Measurements from ENCODE around the gene FOXO3. TPM values are rescaled to one million over a fixed set of nuclear protein-coding genes. Genes with fewer than 3 reads are reported as not detected.

Gene FOXO3
- polyA plus RNA-seq, 1 of the 3 experiments (the other 2 are of a cell fraction), result 8.1 TPM

DNA sequence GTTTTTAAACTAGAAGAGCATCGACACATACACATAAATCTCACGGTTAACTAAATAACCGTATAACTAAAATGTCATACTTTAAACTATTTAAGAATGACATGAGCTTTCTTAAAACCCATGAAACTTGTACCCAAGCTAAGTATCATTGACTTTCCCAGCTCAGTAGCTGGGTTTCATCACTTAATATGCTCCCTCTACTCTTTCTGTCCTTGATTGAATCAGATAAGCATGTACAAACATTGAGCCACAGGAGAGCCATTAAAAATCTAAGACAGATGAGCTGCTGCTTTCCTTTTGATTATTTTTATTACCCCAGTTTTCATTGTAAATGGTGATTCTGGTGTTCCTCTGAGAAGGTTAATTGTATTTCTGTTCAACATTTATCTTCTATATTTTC lies 115.8 kb downstream of the FOXO3 start:
- POLR2A ChIA-PET, result interaction anchor here (0.6 to 1.1 kb wide), 2 partner anchors 116 to 1686 kb away, joined by 3 to 5 read pairs; partner anchors contain the start of gene FOXO3

DNA sequence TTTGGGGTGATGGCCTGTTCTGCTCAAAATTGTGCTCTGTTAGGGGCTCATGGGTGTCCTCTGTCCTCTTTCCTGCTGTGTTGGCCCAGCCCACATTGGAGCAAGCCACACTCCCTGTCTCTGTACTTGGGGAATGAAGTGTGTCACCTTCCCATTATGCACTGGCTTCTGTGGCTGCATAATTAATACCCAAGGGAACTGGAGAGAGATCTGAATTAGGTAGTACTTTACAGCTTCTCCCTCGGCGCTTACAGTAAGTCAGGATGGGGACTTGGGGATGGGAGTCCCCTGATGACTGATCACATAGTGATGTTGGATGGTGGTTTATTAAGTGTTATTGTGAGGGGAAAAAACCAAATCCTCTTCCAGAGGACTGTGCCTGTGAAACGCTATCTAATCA lies 116.6 kb downstream of the FOXO3 start:
- ChIA-PET CTCF (interaction anchor here (1.2 to 2.2 kb wide), 2 partner anchors 10 to 216 kb away, joined by 4 to 5 read pairs; no protein-coding TSS in a partner anchor), POLR2A (no interaction called here)
- no peak overlapping the region for H2AFZ ChIP-seq (ENCODE audit: low read depth)
- no peak overlapping the region for H3K4me3 ChIP-seq (ENCODE audit: low read depth in 2 of 2, low read length in 1 of 2)
- peaks cover 7% of the 10 kb centered on the region in 2 experiments for H3K36me3 ChIP-seq (replicated peaks in 1 of 2; ENCODE audit: control insufficient read depth in 1 of 2, insufficient read depth in 2 of 2, low read length in 1 of 2)
- H3K79me2 ChIP-seq (ENCODE audit: insufficient read depth), result peaks cover 36% of the 10 kb centered on the region
- 91% methylated on average over 3 of the region's 3 CpGs for WGBS (ENCODE audit: low lambda C conversion rate)
- peaks cover 63% of the 10 kb centered on the region for H4K20me1 ChIP-seq (ENCODE audit: insufficient read depth)
- no peak overlapping the region for H3K9ac ChIP-seq
- H3F3A ChIP-seq (replicated peaks; ENCODE audit: insufficient read depth), result peaks cover 5% of the 10 kb centered on the region
- H3K4me1 ChIP-seq (ENCODE audit: control insufficient read depth in 1 of 2, insufficient read depth in 2 of 2, low read depth in 1 of 2, low read length in 1 of 2), result peaks cover 40 to 43% of the 10 kb centered on the region in 2 experiments
- H3K9me3 ChIP-seq, result no peaks in the 10 kb centered on the region
- 0 out of 2 replicates have a peak overlapping the region, but pooled peaks have one; percentile 25 for H3K4me2 ChIP-seq
- peak overlapping the region; percentile 23 to 87; a peak in 3 of 4 replicates for H3K27ac ChIP-seq (ENCODE audit: low read depth in 2 of 2, low read length in 1 of 2)
- no peaks in the 10 kb centered on the region for H3K27me3 ChIP-seq (ENCODE audit: insufficient read depth)
- TF ChIP-seq RFX5 (IDR thresholded peaks at IDR 0.05; ENCODE audit: low read length), result no peak
- no peak for TF ChIP-seq ELF1 (IDR thresholded peaks at IDR 0.05)
- TF ChIP-seq RCOR1 (IDR thresholded peaks at IDR 0.05; ENCODE audit: low read length), result no peak
- no peaks in the 10 kb centered on the region for H3K9me2 ChIP-seq
- DNase-seq, result no peak

More for the DNA sequence above, 115.8 kb downstream of the FOXO3 start:
- 52% methylated on average over 3 of the region's 3 CpGs for WGBS (ENCODE audit: low lambda C conversion rate)
- DNase-seq, result peak; percentile 69
- Histone ChIP-seq H3K4me1 (ENCODE audit: control insufficient read depth in 1 of 2, insufficient read depth in 2 of 2, low read depth in 1 of 2, low read length in 1 of 2) (peaks cover 36 to 41% of the 10 kb centered on the region in 2 experiments; a peak in 3 of 4 replicates), H3K4me3 (ENCODE audit: low read depth in 2 of 2, low read length in 1 of 2) (no peak overlapping the region), H3F3A (replicated peaks; ENCODE audit: insufficient read depth) (peaks cover 5% of the 10 kb centered on the region), H3K27me3 (ENCODE audit: insufficient read depth) (no peaks in the 10 kb centered on the region), H3K36me3 (replicated peaks in 1 of 2; ENCODE audit: control insufficient read depth in 1 of 2, insufficient read depth in 2 of 2, low read length in 1 of 2) (peaks cover 4 to 7% of the 10 kb centered on the region in 2 experiments), H3K9ac (no peak overlapping the region), H3K9me2 (no peaks in the 10 kb centered on the region), H4K20me1 (ENCODE audit: insufficient read depth) (peaks cover 65% of the 10 kb centered on the region), H3K9me3 (no peaks in the 10 kb centered on the region), H3K4me2 (peak overlapping the region; percentile 25; the same call in 1 of the 2 replicates), H3K79me2 (ENCODE audit: insufficient read depth) (peaks cover 41% of the 10 kb centered on the region), H3K27ac (ENCODE audit: low read depth in 2 of 2, low read length in 1 of 2) (peak overlapping the region; percentile 23 to 87; a peak in 3 of 4 replicates), H2AFZ (ENCODE audit: low read depth) (no peak overlapping the region)
- peak in 1 of 2 experiments; percentile 83; a peak in 2 of 4 replicates for TF ChIP-seq EP300 (IDR thresholded peaks at IDR 0.05; ENCODE audit: borderline replicate concordance in 1 of 2, low read depth in 1 of 2, low read length in 1 of 2)
- TF ChIP-seq MXI1 (IDR thresholded peaks at IDR 0.05; ENCODE audit: low read depth, low read length), result no peak
- peak; percentile 51; the same call in 1 of the 2 replicates for TF ChIP-seq RCOR1 (IDR thresholded peaks at IDR 0.05; ENCODE audit: low read length)
- TF ChIP-seq TCF12 (IDR thresholded peaks at IDR 0.05), result peak; percentile 23; the same call in 1 of the 2 replicates
- peak; percentile 82 for TF ChIP-seq GATA2 (CRISPR knock-in tag; IDR thresholded peaks at IDR 0.05)
- TF ChIP-seq CHD2 (IDR thresholded peaks at IDR 0.05; ENCODE audit: low read length, partially characterized antibody), result peak; percentile 24
- CTCF ChIA-PET, result interaction anchor here (1.1 to 2.2 kb wide), 3 partner anchors 8 to 217 kb away, joined by 4 to 5 read pairs (median 5); no protein-coding TSS in a partner anchor

DNA sequence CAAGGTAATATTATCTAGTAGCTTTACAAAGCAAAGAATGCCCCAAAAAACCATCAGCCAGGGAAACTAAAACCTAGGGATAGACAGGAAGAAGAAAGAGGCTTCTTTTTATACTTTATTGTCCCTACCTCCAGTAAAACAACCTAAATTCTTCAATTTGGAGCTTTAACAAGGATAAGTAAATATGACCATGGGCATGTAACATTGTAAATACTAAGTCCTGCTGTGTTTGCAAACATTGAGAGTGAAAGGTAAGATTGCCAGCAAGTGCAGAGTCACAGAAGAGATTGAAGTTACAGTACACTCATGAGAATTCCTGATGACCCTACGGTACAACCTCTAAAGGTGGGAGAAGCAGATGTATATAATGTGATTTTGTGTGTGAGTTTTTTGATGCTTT lies 117.2 kb downstream of the FOXO3 start:
- H3K4me3 ChIP-seq (ENCODE audit: low read depth in 2 of 2, low read length in 1 of 2), result no peak overlapping the region
- H3F3A ChIP-seq (replicated peaks; ENCODE audit: insufficient read depth), result peaks cover 5% of the 10 kb centered on the region
- WGBS (ENCODE audit: low lambda C conversion rate), result 92% methylated on average over 1 of the region's 1 CpG
- no peak overlapping the region for H3K9ac ChIP-seq
- CTCF ChIA-PET, result no interaction called here
- POLR2A ChIA-PET, result no interaction called here
- H3K27ac ChIP-seq (ENCODE audit: low read depth in 2 of 2, low read length in 1 of 2), result peak overlapping the region in 1 of 2 experiments; percentile 87; a peak in 2 of 4 replicates
- H2AFZ ChIP-seq (ENCODE audit: low read depth), result no peak overlapping the region
- no peak overlapping the region for H3K4me2 ChIP-seq
- no peak for DNase-seq
- peaks cover 36% of the 10 kb centered on the region for H3K79me2 ChIP-seq (ENCODE audit: insufficient read depth)
- peaks cover 58% of the 10 kb centered on the region for H4K20me1 ChIP-seq (ENCODE audit: insufficient read depth)
- no peaks in the 10 kb centered on the region for H3K9me3 ChIP-seq
- peaks cover 7% of the 10 kb centered on the region in 2 experiments for H3K36me3 ChIP-seq (replicated peaks in 1 of 2; ENCODE audit: control insufficient read depth in 1 of 2, insufficient read depth in 2 of 2, low read length in 1 of 2)
- H3K4me1 ChIP-seq (ENCODE audit: control insufficient read depth in 1 of 2, insufficient read depth in 2 of 2, low read depth in 1 of 2, low read length in 1 of 2), result peaks cover 42 to 44% of the 10 kb centered on the region in 2 experiments
- no peaks in the 10 kb centered on the region for H3K27me3 ChIP-seq (ENCODE audit: insufficient read depth)
- no peaks in the 10 kb centered on the region for H3K9me2 ChIP-seq
- TF ChIP-seq, protein P1, sequence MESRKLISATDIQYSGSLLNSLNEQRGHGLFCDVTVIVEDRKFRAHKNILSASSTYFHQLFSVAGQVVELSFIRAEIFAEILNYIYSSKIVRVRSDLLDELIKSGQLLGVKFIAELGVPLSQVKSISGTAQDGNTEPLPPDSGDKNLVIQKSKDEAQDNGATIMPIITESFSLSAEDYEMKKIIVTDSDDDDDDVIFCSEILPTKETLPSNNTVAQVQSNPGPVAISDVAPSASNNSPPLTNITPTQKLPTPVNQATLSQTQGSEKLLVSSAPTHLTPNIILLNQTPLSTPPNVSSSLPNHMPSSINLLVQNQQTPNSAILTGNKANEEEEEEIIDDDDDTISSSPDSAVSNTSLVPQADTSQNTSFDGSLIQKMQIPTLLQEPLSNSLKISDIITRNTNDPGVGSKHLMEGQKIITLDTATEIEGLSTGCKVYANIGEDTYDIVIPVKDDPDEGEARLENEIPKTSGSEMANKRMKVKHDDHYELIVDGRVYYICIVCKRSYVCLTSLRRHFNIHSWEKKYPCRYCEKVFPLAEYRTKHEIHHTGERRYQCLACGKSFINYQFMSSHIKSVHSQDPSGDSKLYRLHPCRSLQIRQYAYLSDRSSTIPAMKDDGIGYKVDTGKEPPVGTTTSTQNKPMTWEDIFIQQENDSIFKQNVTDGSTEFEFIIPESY (IDR thresholded peaks at IDR 0.05; ENCODE audit: borderline replicate concordance, low read depth), result no peak
- TF ChIP-seq SIN3A (IDR thresholded peaks at IDR 0.05; ENCODE audit: borderline replicate concordance, low read depth, low read length) (no peak), EZH2phosphoT487 (IDR thresholded peaks at IDR 0.05; ENCODE audit: borderline replicate concordance, low read depth) (no peak), RXRA (IDR thresholded peaks at IDR 0.05; ENCODE audit: borderline replicate concordance, low read depth) (no peak), GABPA (IDR thresholded peaks at IDR 0.05; ENCODE audit: low read depth) (no peak), SMC3 (IDR thresholded peaks at IDR 0.05; ENCODE audit: low read depth, low read length) (no peak), RAD21 (IDR thresholded peaks at IDR 0.05; ENCODE audit: low read length) (no peak)
- TF ChIP-seq, protein P2, sequence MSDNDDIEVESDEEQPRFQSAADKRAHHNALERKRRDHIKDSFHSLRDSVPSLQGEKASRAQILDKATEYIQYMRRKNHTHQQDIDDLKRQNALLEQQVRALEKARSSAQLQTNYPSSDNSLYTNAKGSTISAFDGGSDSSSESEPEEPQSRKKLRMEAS (IDR thresholded peaks at IDR 0.05; ENCODE audit: low read depth), result no peak
- TF ChIP-seq, protein P3, sequence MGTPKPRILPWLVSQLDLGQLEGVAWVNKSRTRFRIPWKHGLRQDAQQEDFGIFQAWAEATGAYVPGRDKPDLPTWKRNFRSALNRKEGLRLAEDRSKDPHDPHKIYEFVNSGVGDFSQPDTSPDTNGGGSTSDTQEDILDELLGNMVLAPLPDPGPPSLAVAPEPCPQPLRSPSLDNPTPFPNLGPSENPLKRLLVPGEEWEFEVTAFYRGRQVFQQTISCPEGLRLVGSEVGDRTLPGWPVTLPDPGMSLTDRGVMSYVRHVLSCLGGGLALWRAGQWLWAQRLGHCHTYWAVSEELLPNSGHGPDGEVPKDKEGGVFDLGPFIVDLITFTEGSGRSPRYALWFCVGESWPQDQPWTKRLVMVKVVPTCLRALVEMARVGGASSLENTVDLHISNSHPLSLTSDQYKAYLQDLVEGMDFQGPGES (IDR thresholded peaks at IDR 0.05; ENCODE audit: low read depth, low read length), result no peak
- TF ChIP-seq, protein P4, sequence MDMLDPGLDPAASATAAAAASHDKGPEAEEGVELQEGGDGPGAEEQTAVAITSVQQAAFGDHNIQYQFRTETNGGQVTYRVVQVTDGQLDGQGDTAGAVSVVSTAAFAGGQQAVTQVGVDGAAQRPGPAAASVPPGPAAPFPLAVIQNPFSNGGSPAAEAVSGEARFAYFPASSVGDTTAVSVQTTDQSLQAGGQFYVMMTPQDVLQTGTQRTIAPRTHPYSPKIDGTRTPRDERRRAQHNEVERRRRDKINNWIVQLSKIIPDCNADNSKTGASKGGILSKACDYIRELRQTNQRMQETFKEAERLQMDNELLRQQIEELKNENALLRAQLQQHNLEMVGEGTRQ (IDR thresholded peaks at IDR 0.05; ENCODE audit: borderline replicate concordance, low read depth, low read length), result no peak

Data from SK-N-SH (cell line).